Hematopoietic multipotent progenitor cell treated with erythropoietin and hydrocortisone succinate and interleukin-3 and kit ligand, for 4 days (in vitro differentiated cells): ENCODE results near the gene PLOD1.

Source experiments
- DNase-seq: peaks from one replicate; pipeline ENCODE4 v3.0.0-alpha.2; 2015

The PLOD1 gene

DNA sequence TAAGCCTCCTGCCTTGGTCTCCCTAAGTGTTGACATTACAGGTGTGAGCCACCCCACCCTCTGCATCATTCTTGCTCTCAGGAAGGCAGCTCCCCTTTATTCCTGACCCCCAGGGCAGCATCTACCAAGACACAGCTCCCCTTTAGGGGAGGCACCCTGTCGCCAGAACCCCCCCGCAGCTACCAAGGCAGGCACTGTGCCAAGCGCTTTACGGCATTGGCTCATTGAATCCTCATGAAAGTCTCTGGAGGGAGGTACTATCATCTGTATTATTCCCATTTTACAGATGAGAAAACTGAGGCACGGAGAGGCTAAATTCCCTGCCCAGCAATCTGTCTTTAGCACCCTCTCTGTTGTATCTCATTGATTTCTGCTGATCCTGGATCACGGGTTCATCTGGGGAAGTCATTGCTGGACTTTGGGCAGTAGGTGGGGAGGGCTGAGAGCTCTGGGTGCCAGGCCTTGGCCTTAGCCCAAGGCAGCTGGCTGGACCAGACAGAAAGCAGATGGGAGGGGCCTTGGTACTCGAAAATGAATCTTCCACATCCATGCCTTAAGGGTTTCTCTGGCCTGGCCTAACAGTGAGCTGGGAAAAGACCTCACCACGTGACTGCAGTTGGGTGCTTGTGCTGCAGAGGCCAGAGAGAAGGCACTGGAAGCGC is 5.9 kb downstream of the PLOD1 start:
- DNase-seq: no peak

DNA sequence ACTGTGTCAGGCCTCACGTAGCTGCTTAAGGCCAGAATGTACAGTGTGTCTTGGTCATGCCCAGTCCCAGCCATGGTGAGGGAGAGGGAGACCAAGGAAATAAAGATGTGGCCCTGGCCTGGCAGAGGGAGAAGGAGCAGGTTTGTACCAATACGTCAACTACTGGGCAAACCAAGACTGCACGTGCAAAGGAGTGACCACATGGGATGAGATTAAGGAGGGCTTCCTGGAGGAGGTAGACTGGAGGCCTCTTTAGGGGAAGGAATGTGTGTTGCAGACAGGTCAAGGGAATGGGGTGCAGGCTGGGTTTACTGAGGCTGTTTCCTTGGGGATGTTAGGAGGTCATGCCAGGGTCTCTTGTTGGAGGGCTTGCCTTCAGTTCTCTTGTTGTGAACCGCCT is 7.8 kb downstream of the PLOD1 start:
- no peak for DNase-seq

DNA sequence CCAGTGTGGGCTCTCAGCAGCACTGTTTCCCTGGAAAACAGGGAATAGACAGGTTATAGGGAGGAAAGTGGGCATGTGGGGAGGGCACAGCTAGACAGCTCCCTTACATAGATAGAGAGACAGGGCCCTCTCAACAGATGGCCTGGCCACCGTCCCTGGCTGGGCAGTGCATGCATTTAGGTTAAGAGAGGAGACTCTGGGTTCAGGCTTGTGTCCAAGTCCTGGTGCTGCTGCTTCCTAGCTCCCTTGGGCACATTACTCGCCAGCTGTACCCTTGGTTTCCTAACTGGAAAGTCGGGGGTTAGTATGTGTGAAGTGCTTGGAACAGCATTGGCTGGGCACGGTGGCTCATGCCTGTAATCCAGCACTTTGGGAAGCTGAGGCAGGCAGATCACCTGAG is 9.1 kb downstream of the PLOD1 start:
- no peak for DNase-seq

DNA sequence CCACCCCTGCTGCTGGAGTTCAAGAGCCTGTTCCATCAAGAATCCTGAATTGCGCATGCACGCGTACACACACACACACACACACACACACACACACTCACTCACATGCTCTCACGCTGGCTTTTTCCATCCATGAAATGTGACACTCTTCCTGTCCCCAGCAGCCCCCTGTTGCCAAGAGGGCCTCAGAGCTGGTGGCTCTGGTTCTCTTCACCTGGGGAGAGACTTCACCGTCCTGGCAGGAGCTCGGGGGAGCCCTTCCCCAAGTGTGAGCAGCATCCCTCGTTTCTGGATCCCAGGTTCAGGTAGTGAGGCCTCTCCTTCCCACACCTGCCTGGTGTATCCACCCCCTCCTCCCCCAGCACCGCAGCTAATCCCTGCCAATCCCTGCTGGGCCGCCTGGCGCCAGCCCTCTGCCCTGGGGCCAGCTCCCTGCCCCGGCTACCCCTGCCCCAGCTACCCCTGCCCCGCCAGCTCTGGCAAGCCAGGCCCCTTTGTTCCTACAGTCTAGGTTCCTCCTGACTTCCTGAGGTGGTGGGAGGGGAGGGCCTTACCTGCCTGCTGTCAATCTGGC is 9.9 kb downstream of the PLOD1 start:
- no peak for DNase-seq

DNA sequence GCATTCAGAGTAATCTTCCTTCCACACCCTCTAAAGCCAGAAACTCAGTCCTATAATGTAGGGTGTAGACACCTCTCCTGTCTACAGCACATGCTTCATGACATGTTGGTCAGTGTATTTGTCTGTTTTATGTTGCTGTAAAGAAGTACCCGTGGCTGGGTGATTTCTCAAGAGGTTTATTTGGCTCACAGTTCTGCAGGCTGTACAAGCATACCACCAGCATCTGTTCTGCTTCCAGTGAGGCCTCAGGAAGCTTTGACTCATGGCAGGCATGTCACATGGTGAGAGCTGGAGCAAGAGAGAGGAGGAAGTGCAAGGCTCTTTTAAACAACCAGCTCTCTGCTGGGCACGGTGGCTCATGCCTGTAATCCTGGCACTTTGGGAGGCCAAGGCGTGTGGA is 12.1 kb downstream of the PLOD1 start:
- peak; percentile 22 for DNase-seq

DNA sequence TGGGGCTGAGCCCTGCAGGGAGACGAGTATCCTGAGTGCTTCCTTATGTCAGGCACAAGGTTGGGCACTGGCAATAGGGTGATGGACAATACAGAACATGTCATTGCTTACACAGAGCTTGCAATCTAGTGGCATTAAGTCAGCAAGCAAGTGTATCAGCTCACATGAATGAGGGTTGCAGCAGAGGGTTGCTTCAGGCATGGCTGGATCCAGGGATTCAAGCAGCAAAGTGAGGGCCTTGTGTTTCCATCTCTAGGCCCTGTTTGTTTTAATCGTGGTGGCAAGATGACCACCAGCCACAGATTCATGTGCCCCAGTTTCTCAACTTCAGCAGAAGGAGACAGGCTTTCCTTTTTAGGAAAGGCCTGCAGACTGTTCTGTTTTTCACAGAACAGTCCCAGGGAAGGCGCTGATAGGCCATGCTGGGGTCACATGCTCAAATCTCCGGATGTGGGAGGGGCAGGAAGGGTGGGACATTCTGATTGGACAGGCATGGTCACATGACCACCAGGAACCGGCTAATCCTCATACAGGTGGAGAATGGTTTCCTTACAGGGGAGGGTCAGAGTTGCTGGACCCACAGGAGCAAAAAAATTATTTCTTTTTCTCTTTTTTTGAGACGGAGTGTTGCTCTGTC is 14.4 kb downstream of the PLOD1 start:
- DNase-seq: peak; percentile 54

DNA sequence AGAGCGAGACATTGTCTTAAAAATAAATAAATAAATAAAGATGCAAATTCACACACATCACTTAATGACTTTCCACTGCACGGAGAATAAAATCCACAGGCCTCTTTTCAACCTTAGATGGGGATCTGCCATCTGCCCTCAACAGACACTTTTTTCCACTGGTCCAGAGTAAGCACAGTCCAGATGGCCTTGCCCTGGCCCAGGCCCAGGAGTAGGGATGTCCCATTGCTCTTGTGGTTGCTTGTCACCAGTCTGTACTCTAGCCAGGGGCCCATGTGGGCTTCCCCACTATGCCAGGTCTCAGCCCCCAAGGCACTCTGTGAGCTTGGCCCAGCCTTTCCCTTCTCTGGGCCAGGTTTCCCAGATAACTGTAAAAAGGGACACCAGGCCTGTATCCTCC is 17.4 kb downstream of the PLOD1 start:
- no peak for DNase-seq

DNA sequence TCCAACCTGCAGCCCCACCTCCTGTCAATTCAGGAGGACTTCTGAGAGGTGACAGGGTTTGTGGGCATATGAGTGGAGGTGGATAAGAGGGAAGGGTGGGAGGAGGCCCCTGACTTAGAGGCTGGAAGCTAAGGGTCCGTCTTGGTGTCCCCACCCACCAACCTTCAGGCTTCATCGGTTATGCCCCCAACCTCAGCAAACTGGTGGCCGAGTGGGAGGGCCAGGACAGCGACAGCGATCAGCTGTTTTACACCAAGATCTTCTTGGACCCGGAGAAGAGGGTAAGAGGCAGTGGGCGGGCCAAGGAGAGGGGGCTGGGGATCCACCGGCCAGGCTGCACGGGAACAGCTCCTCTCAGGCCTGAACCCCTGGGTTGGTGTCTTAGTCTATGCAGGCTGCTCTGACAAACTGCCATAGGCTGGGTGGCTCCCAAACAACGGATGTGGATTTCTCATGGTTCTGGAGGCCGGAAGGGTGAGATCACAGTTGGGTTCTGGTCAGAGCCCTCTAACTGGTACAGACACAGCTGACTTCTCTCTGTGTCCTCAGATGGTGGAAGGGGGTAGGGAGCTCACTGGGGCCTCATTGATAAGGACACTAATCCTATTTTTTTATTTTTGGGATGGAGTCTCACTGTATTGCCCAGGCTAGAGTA is 18.1 kb downstream of the PLOD1 start:
- DNase-seq: no peak

DNA sequence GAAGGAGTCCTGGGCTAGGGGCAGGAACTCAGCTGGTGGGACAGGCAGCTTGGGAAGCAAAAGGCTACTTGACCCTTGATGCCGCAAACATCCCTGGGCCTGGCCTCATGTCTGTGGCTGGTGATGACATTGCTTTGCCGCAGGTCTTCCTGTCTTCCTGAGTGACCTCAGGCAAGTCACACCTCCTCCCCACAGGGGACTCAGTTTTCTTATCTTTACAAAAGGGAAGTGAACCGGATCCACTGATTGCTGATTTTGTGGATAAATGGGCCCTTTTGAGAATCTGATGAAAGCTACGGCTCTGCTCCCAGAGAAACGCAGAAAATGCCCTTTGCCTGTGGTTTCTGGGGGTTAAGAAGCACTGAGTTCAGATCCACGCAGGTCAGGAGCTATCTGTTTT is 20.7 kb downstream of the PLOD1 start:
- DNase-seq: peak; percentile 53

DNA sequence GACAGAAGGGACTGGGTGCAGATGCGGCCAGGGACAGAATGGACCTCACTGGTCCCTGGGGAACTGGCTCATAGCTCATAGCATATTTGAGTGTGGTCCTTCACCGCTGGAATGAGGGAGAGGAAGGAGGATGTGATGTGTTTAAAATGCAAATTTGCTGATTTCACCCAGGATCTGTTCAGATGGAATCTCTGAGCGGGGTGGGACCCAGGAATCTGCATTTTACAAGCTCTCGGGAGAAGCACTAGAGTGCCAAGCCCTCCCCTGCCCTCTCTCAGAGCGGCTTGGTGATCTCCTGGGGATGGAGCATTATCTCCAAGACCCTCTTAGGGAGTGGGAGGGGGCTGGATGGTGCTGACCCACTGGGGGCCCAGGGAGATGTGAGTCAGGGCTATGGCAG is 22.9 kb downstream of the PLOD1 start:
- DNase-seq: no peak

DNA sequence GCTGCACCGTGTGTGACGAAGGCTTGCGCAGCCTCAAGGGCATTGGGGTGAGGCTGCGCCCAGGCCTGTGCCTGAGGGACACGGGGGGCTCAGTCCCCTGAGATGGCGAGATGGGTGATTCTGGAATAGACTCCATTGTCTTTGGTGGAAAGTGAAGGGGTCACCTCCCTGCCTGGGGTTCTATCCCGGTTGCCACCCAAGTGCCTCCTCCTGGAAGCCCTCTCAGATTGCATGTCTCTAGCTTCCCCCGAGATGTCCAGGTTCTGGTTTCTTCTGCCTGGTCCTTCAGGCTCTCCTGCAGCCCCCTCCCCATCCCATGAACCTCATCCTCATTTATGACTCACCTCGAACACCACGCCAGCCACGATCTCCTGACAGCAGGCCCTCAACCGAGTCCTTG is 23.4 kb downstream of the PLOD1 start:
- DNase-seq: no peak

DNA sequence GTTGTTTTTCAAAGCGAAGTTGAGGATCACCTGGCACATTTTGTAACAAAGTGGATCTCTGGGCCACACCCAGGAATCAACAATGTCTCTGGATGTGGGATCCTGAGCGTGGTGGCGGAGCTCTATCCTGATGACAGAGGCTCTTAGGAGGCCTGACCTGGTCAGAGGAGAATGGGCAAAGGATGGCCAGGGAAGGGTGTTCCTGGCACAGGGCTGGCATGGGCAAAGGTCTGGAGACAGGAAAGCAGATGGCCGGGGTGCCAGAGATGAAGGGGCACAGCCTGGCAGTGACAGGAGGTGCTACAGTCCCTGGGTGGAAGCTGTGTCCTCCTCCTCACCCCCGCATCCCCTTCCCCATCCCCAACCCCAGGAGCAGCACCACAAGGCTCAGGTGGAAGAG is 25.8 kb downstream of the PLOD1 start:
- DNase-seq: no peak

DNA sequence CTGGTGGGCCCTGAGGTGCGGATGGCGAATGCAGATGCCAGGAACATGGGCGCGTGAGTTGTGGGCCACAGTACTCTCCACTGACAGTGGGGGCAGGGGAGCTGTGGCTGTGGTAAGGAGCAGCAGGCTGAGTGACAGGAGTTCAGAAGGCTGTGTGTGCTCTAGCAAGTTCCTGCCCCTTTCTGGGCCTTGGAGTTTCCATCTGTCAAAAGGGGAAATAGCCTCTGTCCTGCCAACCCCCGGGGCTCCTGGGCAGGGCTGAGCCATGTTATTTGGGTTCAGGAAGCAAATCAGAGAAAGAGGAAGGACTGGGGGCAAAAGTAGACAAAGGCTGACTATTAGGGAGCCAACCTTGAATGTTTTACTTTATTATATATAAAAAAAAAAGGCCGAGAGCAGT is 26.2 kb downstream of the PLOD1 start:
- peak; percentile 63 for DNase-seq

DNA sequence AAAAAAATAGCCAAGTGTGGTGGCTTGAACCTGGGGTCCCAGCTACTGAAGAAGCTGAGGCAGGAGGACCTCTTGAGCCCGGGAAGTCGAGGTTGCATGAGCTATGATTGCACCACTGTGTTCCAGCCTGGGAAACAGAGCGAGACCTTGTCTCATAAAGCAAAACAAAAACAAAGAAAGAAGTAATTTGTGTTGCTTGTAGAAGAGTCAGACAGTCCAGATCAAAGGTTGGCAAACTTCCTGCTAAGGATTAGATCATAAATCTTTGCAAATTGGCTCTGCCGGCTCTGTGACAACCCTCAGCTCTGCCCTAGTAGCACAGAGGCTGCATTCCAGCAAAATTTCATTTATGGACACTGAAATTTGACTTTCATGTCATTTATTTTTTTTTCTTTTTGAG is 26.7 kb downstream of the PLOD1 start:
- no peak for DNase-seq

DNA sequence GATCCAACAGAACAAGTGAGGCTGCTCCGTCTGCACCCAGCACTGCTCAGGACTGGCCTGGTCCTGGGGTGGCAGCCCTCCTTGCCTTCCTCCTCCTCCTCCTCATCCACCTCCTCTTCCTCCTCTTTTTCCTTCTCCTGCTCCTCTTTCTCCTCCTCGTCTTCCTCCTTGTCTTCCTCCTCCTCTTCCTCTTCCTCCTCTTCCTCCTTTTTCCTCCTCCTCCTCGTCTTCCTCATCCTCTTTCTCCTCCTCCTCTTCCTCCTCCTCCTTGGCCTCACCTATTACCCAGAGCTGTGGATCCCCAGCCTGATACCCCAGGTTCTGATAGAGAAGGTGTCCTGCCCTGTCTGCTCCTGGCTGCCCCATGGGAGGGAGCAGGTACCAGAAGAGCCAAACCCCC is 29.1 kb downstream of the PLOD1 start:
- DNase-seq: no peak

DNA sequence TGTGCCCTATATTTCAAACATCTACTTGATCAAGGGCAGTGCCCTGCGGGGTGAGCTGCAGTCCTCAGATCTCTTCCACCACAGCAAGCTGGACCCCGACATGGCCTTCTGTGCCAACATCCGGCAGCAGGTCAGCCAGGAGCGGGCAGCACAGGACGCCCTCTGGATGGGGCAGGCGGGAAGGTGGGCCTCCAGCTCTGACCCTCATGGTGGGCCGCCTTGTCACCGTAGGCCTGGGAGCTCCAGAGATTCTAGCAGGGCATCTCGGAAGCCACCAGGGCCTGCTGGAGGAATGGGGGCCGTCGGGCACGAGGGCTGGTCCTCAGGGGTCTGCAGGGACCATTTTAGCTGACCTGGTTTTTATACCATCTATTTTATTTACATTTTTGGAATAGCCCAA is 30.1 kb downstream of the PLOD1 start:
- no peak for DNase-seq

DNA sequence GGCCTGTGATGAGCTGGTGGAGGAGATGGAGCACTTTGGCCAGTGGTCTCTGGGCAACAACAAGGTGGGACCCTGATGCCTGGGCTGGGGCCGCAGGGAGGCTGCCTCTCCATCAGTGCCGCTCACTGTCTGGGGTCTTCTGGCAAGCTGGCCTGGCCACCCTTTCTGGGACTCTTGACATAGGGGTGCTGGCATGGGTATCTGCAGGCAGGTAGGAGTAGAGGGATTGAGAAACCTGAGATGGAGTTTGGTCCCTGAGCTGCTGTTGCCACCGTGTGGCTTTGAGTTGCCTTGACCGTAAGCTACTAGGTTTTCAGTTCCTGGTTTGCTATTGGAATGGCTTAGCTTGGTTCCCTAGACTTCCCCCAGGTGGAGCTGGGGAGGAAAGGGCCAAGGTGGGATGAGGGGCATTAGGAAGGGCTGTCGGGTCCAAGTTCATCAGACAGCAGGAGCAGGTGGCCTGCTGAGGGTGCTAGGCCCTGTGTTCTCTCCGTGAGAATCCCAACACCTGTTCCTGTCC is 32.6 kb downstream of the PLOD1 start:
- DNase-seq: peak; percentile 65

DNA sequence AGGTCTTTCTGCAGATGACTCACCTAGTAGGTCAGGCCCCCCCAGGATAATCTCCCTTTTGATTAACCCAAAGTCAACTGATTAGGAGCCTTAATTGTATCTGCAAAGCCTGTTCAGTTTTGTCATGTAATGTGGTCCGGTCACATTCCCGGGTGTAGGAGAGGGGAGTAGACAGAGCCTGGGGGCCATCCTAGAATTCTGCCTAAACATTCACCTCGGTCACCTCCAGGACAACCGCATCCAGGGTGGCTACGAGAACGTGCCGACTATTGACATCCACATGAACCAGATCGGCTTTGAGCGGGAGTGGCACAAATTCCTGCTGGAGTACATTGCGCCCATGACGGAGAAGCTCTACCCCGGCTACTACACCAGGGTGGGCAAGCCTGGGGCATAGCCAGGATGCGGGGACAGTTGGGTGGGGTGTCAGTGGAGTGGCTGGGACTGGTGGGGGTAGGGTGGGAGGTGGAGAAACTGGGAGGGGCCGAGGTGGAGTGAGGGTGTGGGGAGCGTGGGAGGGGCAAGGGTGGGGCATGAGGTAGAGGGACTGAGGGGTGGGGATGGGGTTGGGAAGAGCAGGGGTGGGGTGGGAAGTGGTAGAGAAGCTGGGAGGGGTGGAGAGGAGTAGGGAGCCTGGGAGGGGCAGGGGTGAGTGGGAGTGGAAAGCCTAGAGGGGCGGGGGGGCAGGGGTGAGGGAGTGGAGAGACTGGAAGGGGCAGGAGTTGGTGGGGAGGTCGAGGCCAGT is 36.1 kb downstream of the PLOD1 start:
- no peak for DNase-seq

DNA sequence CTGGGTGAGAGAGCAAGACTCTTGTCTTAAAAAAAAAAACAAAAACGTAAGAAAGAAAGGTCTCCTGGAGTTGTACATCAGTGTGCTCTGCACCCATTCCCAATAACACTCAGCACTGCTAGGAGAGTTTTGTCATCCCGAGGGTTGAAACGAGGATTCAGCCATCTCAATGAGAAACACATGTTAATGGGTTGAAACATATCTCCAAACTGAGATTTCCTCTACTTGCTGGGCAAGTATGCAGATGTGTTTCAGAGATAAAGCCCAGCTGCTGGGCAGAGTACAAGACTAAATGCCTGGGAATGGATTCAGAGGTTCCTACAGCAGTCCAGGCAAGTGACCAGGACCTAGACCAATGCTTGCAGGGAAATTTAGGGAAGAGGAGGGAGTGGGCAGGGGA is 43.1 kb downstream of the PLOD1 start:
- no peak for DNase-seq

DNA sequence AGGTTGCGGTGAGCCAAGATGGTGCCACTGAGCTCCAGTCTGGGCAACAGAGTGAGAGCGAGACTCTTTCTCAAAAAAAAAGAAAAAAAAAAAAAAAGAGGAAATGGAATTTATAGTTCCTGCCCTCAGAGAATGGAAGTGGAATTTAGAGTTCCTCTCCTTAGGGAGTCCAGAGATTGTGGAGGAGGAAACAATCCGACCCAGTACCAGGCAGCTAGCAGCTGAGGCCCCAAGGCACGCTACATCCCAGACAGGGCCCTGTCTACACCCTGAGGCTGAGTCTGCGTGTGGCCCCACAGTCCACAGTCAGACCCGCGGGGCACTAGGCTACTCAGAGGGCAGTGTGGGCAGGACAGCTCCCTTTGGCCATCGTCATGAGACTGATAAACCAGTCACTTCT is 43.8 kb downstream of the PLOD1 start:
- no peak for DNase-seq

DNA sequence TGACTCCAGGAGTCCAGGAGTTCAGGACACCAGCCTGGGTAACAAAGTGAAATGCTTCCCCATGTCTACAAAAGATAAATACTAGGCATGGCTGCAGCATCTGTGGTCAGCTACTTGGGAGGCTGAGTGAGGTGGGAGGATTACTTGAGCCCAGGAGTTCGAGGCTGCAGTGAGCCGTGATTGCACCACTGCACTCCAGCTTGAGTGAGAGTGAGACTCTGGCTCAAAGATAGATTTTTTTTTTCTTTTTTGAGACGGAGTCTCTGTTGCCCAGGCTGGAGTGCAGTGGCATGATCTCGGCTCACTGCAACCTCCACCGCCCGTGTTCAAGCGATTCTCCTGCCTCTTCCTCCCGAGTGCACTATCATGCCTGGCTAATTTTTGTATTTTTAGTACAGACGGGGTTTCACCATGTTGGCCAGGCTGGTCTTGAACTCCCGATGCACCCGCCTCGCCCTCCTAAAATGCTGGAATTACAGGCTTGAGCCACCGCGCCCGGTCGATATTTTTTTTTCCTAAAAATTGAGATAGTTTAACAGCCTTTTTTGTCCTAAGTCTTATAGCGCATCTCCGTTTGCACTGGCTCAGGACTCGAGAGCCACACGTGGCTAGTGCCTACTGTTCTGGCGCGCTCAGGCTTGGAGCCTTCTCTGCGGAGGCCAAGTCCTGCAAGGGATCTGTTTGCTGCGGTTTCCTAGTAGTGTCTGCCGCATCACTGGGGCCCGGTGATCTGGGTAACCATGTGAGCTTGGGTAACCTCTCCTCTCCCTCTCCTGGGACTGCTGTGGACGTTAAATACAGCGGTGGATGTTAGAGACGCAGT is 44.7 kb downstream of the PLOD1 start:
- DNase-seq: no peak
